ENCODE results near the gene CDH4.
"Not testable (repeated sequence)": the region's sequence is repeated elsewhere in the genome, so short reads cannot be mapped to it uniquely, and the experiment has no call there.

The CDH4 gene

DNA sequence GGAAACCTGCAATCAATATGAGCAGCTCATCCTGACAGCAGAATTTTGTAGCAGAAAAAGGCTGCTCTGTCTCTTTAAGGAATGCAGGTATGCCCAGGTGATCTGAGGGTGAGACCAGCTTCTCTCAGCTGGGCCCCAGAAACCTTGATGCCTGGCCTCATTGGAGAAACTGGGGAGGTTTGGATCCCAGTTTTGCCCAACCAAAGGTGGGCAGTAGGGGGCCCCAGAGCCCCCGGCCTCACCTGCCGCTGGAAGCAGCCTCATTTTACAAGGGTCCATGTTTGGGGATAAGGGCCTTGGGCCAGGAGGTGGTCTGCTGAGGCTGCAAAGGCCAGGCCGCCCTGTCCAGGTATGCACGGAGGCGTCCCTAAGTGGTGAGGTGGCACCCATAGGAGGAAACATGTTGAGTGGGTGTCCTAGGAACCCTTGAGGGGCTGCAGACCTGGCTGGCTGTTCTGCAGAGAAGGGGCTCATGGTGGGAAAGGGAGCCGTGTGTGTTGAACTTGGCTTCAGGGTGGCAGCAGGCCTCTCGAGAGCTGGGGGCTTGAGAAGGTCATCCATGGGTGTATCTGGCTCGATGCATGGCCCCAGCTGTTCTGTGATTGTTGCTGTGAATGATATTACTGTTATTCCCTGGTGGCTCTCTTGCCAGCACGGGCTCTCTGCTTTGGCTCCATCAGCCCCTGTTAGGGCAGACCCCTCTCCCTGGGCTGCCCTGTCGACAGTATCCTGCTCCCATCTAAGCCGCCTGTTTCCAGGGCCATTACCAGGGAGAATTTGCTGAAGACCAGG lies 208.4 kb downstream of the CDH4 start:
- Histone ChIP-seq H3K9ac (ENCODE audit: low read length in 5 of 5) (no peak overlapping the region), H3K27me3 (ENCODE audit: control insufficient read depth in 5 of 5, insufficient read depth in 4 of 5, low read length in 5 of 5) (peaks cover 0 to 5% (median 0%) of the 10 kb centered on the region in 5 donors), H3K4me3 (ENCODE audit: low read depth in 1 of 5, low read length in 5 of 5) (no peak overlapping the region), H3K4me1 (ENCODE audit: control insufficient read depth in 5 of 5, insufficient read depth in 5 of 5, low read length in 5 of 5) (no peaks in the 10 kb centered on the region), H3K27ac (ENCODE audit: low read depth, low read length) (no peak overlapping the region), H3K36me3 (ENCODE audit: control insufficient read depth in 5 of 5, insufficient read depth in 5 of 5, low read length in 5 of 5) (no peaks in the 10 kb centered on the region), H3K9me3 (ENCODE audit: control insufficient read depth in 5 of 5, low read length in 5 of 5) (peaks cover 0 to 17% (median 0%) of the 10 kb centered on the region in 5 donors)

- Histone ChIP-seq H3K27me3 (ENCODE audit: control insufficient read depth in 5 of 5, insufficient read depth in 4 of 5, low read length in 5 of 5) (peaks cover 0 to 5% (median 0%) of the 10 kb centered on the region in 5 donors), H3K27ac (ENCODE audit: low read depth, low read length) (no peak overlapping the region), H3K4me3 (ENCODE audit: low read depth in 1 of 5, low read length in 5 of 5) (no peak overlapping the region), H3K9ac (ENCODE audit: low read length in 5 of 5) (no peak overlapping the region), H3K4me1 (ENCODE audit: control insufficient read depth in 5 of 5, insufficient read depth in 5 of 5, low read length in 5 of 5) (no peaks in the 10 kb centered on the region), H3K36me3 (ENCODE audit: control insufficient read depth in 5 of 5, insufficient read depth in 5 of 5, low read length in 5 of 5) (no peaks in the 10 kb centered on the region), H3K9me3 (ENCODE audit: control insufficient read depth in 5 of 5, low read length in 5 of 5) (peaks cover 0 to 17% (median 0%) of the 10 kb centered on the region in 5 donors)
Observed at GRCh38 chr20:61461461-61461860, 209.4 kb downstream of the CDH4 start.

GRCh38 chr20:61464307-61465303 lies 212.5 kb downstream of the CDH4 start:
- Histone ChIP-seq H3K4me3 (ENCODE audit: low read depth in 1 of 5, low read length in 5 of 5) (no peak overlapping the region), H3K4me1 (ENCODE audit: control insufficient read depth in 5 of 5, insufficient read depth in 5 of 5, low read length in 5 of 5) (no peaks in the 10 kb centered on the region), H3K9ac (ENCODE audit: low read length in 5 of 5) (no peak overlapping the region), H3K36me3 (ENCODE audit: control insufficient read depth in 5 of 5, insufficient read depth in 5 of 5, low read length in 5 of 5) (no peaks in the 10 kb centered on the region), H3K9me3 (ENCODE audit: control insufficient read depth in 5 of 5, low read length in 5 of 5) (peaks cover 0 to 10% (median 6%) of the 10 kb centered on the region in 5 donors), H3K27me3 (ENCODE audit: control insufficient read depth in 5 of 5, insufficient read depth in 4 of 5, low read length in 5 of 5) (peaks cover 0 to 2% (median 0%) of the 10 kb centered on the region in 5 donors), H3K27ac (ENCODE audit: low read depth, low read length) (no peak overlapping the region)

DNA sequence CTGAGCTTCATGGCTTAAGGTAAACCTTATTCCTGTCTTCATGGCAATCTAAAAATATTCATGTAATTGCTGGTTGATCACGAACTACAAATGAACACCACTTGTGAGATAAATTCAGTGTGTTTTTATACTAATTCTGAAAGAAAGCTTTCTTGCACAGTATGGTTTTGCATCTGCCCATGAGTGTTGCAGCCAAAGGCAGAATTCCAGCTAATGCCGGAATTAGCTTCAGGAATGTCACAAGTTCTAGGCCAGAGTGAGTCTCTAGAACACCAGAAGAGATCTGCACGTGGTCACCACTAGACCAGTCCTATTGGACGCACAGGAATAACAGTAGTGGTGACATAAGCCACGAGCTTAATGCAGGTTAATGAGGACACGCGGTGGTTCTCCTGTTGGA lies 223.7 kb downstream of the CDH4 start:
- Histone ChIP-seq H3K36me3 (ENCODE audit: control insufficient read depth in 5 of 5, insufficient read depth in 5 of 5, low read length in 5 of 5) (no peaks in the 10 kb centered on the region), H3K9me3 (ENCODE audit: control insufficient read depth in 5 of 5, low read length in 5 of 5) (no peaks in the 10 kb centered on the region), H3K4me3 (ENCODE audit: low read depth in 1 of 5, low read length in 5 of 5) (no peak overlapping the region), H3K4me1 (ENCODE audit: control insufficient read depth in 5 of 5, insufficient read depth in 5 of 5, low read length in 5 of 5) (no peaks in the 10 kb centered on the region), H3K9ac (ENCODE audit: low read length in 5 of 5) (no peak overlapping the region), H3K27ac (ENCODE audit: low read depth, low read length) (no peak overlapping the region), H3K27me3 (ENCODE audit: control insufficient read depth in 5 of 5, insufficient read depth in 4 of 5, low read length in 5 of 5) (peaks cover 0 to 21% (median 9%) of the 10 kb centered on the region in 5 donors)

- Histone ChIP-seq H3K9me3 (ENCODE audit: control insufficient read depth in 5 of 5, low read length in 5 of 5) (no peaks in the 10 kb centered on the region), H3K9ac (ENCODE audit: low read length in 5 of 5) (no peak overlapping the region), H3K27ac (ENCODE audit: low read depth, low read length) (no peak overlapping the region), H3K4me3 (ENCODE audit: low read depth in 1 of 5, low read length in 5 of 5) (no peak overlapping the region), H3K27me3 (ENCODE audit: control insufficient read depth in 5 of 5, insufficient read depth in 4 of 5, low read length in 5 of 5) (peaks cover 0 to 24% (median 9%) of the 10 kb centered on the region in 5 donors), H3K36me3 (ENCODE audit: control insufficient read depth in 5 of 5, insufficient read depth in 5 of 5, low read length in 5 of 5) (no peaks in the 10 kb centered on the region), H3K4me1 (ENCODE audit: control insufficient read depth in 5 of 5, insufficient read depth in 5 of 5, low read length in 5 of 5) (no peaks in the 10 kb centered on the region)
Observed at GRCh38 chr20:61476956-61477355, 224.9 kb downstream of the CDH4 start.

DNA sequence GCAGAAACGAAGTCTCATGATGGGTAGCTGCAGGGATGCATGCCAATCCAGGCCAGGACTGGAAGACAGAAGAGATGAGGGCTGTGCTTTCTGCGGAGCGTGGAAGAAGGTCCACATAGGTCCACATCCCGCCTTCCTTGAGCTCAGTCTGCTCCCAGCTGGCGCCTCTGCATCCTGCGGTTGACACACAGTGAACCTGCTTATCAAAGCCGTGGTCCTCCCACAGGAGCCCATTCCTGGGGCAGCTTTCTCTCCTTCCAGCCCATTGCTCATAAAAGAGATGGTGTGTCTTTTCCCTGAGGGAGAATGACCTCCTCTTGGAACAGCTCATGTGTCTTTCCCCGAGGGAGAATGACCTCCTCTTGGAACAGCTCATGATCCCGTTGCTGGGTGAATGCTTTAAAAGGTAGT lies 225.4 kb downstream of the CDH4 start:
- no peaks in the 10 kb centered on the region for H3K36me3 ChIP-seq (ENCODE audit: control insufficient read depth in 5 of 5, insufficient read depth in 5 of 5, low read length in 5 of 5)
- H3K4me1 ChIP-seq (ENCODE audit: control insufficient read depth in 5 of 5, insufficient read depth in 5 of 5, low read length in 5 of 5) = no peaks in the 10 kb centered on the region
- H3K27me3 ChIP-seq (ENCODE audit: control insufficient read depth in 5 of 5, insufficient read depth in 4 of 5, low read length in 5 of 5) = peaks cover 0 to 24% (median 9%) of the 10 kb centered on the region in 5 donors
- H3K27ac ChIP-seq (ENCODE audit: low read depth, low read length) = no peak overlapping the region
- H3K9ac ChIP-seq (ENCODE audit: low read length in 5 of 5) = no peak overlapping the region
- H3K4me3 ChIP-seq (ENCODE audit: low read depth in 1 of 5, low read length in 5 of 5) = no peak overlapping the region
- H3K9me3 ChIP-seq (ENCODE audit: control insufficient read depth in 5 of 5, low read length in 5 of 5) = peaks cover 0 to 2% (median 0%) of the 10 kb centered on the region in 5 donors

DNA sequence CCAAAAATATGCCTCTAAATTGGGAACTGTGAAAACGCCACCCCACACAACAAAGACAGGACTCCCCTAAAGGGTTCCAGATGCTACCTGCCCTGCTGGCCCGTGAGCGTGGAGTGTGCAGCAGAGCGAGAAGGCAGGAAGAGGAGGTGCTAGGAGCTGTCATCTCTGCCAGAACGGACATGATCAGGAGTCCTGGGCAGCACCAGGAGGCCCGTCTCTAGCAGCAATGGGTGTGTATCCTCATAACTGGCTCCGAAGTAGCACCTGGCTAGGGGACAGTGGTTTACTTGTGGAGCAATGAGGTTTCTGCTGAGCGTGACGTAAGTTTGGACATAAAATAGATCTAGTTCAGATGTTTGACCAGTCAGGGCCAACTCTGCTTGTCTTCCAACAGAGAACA lies 226.0 kb downstream of the CDH4 start:
- Histone ChIP-seq H3K4me1 (ENCODE audit: control insufficient read depth in 5 of 5, insufficient read depth in 5 of 5, low read length in 5 of 5) (no peaks in the 10 kb centered on the region), H3K9ac (ENCODE audit: low read length in 5 of 5) (no peak overlapping the region), H3K4me3 (ENCODE audit: low read depth in 1 of 5, low read length in 5 of 5) (no peak overlapping the region), H3K9me3 (ENCODE audit: control insufficient read depth in 5 of 5, low read length in 5 of 5) (peaks cover 0 to 2% (median 0%) of the 10 kb centered on the region in 5 donors), H3K27me3 (ENCODE audit: control insufficient read depth in 5 of 5, insufficient read depth in 4 of 5, low read length in 5 of 5) (peaks cover 0 to 24% (median 9%) of the 10 kb centered on the region in 5 donors), H3K36me3 (ENCODE audit: control insufficient read depth in 5 of 5, insufficient read depth in 5 of 5, low read length in 5 of 5) (no peaks in the 10 kb centered on the region), H3K27ac (ENCODE audit: low read depth, low read length) (no peak overlapping the region)

DNA sequence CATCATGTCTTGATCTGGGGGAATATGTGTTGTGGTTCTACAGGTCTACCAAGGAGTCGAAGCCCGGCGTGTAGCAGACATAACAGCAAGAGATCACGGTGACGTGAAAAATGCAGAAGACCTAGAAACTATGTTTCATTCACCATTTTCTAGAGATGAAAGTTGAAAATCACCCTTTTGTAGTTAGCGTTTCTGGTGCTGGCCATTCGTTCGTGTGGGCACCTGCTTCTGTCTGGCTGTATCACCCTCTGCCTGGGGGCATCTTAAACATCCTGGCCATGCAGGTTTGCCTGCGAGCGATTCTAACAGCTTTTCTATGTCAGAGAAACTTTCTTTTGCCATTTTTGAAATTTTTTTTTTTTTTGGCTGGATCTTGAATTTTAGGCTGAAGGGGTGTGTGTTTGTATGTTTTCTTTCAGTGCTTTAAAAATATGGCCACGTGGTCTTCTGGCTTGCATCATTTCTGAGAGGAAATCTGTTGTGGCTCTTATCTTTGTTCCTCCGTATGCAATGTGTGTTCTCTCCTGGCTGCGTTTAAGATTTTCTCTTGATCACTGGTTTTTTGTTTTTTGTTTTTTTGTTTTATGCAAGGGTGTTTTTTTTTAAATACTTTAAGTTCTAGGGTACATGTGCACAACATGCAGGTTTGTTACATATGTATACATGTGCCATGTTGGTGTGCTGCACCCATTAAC lies 226.7 kb downstream of the CDH4 start:
- no peaks in the 10 kb centered on the region for H3K36me3 ChIP-seq (ENCODE audit: control insufficient read depth in 5 of 5, insufficient read depth in 5 of 5, low read length in 5 of 5)
- H3K27me3 ChIP-seq (ENCODE audit: control insufficient read depth in 5 of 5, insufficient read depth in 4 of 5, low read length in 5 of 5) = peaks cover 0 to 24% (median 9%) of the 10 kb centered on the region in 5 donors
- peaks cover 0 to 2% (median 0%) of the 10 kb centered on the region in 5 donors for H3K9me3 ChIP-seq (ENCODE audit: control insufficient read depth in 5 of 5, low read length in 5 of 5)
- H3K4me1 ChIP-seq (ENCODE audit: control insufficient read depth in 5 of 5, insufficient read depth in 5 of 5, low read length in 5 of 5) = no peaks in the 10 kb centered on the region
- H3K27ac ChIP-seq (ENCODE audit: low read depth, low read length) = no peak overlapping the region
- no peak overlapping the region for H3K4me3 ChIP-seq (ENCODE audit: low read depth in 1 of 5, low read length in 5 of 5)
- no peak overlapping the region for H3K9ac ChIP-seq (ENCODE audit: low read length in 5 of 5)

GRCh38 chr20:61479433-61479832 lies 227.4 kb downstream of the CDH4 start:
- H3K27ac ChIP-seq (ENCODE audit: low read depth, low read length); H3K4me3 ChIP-seq (ENCODE audit: low read depth in 1 of 5, low read length in 5 of 5): not testable (repeated sequence)

More at GRCh38 chr20:61479433-61479832, 227.4 kb downstream of the CDH4 start:
- not testable (repeated sequence) for H3K36me3 ChIP-seq (ENCODE audit: control insufficient read depth in 5 of 5, insufficient read depth in 5 of 5, low read length in 5 of 5); H3K9ac ChIP-seq (ENCODE audit: low read length in 5 of 5); H3K9me3 ChIP-seq (ENCODE audit: control insufficient read depth in 5 of 5, low read length in 5 of 5); H3K4me1 ChIP-seq (ENCODE audit: control insufficient read depth in 5 of 5, insufficient read depth in 5 of 5, low read length in 5 of 5)
- peaks cover 0 to 24% (median 9%) of the 10 kb centered on the region in 5 donors for H3K27me3 ChIP-seq (ENCODE audit: control insufficient read depth in 5 of 5, insufficient read depth in 4 of 5, low read length in 5 of 5)

All from subcutaneous abdominal adipose tissue (tissue), 5 donors.